Colonic mucosa (tissue), 4 donors: ENCODE data around the gene LYPD4. TPM values are rescaled to one million over a fixed set of nuclear protein-coding genes. Genes with fewer than 3 reads are reported as not detected.

Source experiments
- DNase-seq: peaks from one replicate; pipeline ENCODE4 v3.0.0-alpha.2; 2020
- H3K27ac ChIP-seq: fragments of 200-600 bp; one replicate; pipeline ENCODE4 v1.8.0; 2021
- H3K27me3 ChIP-seq: fragments of 200-600 bp; one replicate; pipeline ENCODE4 v1.8.0; 2021
- H3K36me3 ChIP-seq: fragments of 200-600 bp; one replicate; pipeline ENCODE4 v1.8.0; 2021
- H3K4me1 ChIP-seq: fragments of 200-600 bp; one replicate; pipeline ENCODE4 v1.8.0; 2021; ENCODE audit warnings: mild to moderate bottlenecking
- H3K4me3 ChIP-seq: fragments of 200-600 bp; one replicate; pipeline ENCODE4 v1.8.0; 2021
- H3K9ac ChIP-seq, 2 donors: one replicate each; pipeline ENCODE4 v1.7.0; 2013; ENCODE audit warnings: control low read depth in 2 of 2, low read depth in 2 of 2, low read length in 2 of 2
- H3K9me3 ChIP-seq: fragments of 200-600 bp; one replicate; pipeline ENCODE4 v1.8.0; 2021
- CTCF ChIP-seq: fragments of 200-600 bp; IDR thresholded peaks from one replicate; pipeline ENCODE4 v1.8.0; 2022; ENCODE audit warnings: antibody characterized with exemption, mild to moderate bottlenecking
- intact Hi-C: fragments of 100-400 bp; cut with DNase I; formaldehyde crosslinking; loops from one replicate; pipeline ENCODE4 v1.14.1; 2022
- total RNA-seq, 2 donors: library from RNA; stranded (reverse); fragmentation: NEBNext Ultra II Directional in 1 of 2; extraction: Animal tissue kit (Norgen Biotek cat#: 25700) in 1 of 2; gene quantifications; one replicate each; pipeline ENCODE4 v1.2.1, GENCODE V29; 2021
- donor health status: healthy.
- donor health status: DM: no; HTN: no; CAD: no.
- donor health status: DM: no; HTN: no; CAD: no.

The LYPD4 gene, protein sequence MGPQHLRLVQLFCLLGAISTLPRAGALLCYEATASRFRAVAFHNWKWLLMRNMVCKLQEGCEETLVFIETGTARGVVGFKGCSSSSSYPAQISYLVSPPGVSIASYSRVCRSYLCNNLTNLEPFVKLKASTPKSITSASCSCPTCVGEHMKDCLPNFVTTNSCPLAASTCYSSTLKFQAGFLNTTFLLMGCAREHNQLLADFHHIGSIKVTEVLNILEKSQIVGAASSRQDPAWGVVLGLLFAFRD
- not detected for total RNA-seq

DNA sequence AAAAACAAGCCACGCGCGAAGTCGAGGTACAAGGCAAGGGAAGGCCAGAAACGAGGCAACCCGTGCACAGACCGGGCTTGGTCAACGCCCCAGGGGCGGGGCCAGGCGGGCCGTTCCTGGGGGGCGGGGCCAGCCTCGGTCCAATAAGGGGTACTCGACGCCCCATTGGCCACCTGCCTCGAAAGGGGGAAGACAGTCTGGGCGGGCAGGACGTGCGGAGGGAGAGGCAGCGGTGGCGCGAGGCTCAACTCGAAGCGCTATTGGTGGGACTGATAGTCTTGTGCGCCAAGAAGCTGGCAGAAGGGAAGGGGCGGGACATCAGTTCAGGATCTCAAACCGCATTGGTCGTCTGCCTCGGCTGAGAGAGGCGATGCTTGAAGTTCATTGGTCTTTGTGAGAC, at the start of gene LYPD4:
Gene LYPD4 (minus strand): TSS at position 83 of the 400 bp plus-strand sequence. CDS start 5,398 bp downstream, outside the sequence.
- Histone ChIP-seq H3K9ac (no peak within 1 kb of the TSS), H3K27me3 (no peaks in the 10 kb centered on the region), H3K4me3 (no peak within 1 kb of the TSS), H3K36me3 (no peaks in the 10 kb centered on the region), H3K27ac (no peak within 1 kb of the TSS), H3K4me1 (no peaks in the 10 kb centered on the region), H3K9me3 (no peaks in the 10 kb centered on the region)
- TF ChIP-seq CTCF: no peak
- DNase-seq: no peak
- intact Hi-C loops: no loop called here

GRCh38 chr19:41893899-41894298, 49.4 kb upstream of the LYPD4 start:
- intact Hi-C loops: no loop called here
- no peak overlapping the region for H3K4me3 ChIP-seq

DNA sequence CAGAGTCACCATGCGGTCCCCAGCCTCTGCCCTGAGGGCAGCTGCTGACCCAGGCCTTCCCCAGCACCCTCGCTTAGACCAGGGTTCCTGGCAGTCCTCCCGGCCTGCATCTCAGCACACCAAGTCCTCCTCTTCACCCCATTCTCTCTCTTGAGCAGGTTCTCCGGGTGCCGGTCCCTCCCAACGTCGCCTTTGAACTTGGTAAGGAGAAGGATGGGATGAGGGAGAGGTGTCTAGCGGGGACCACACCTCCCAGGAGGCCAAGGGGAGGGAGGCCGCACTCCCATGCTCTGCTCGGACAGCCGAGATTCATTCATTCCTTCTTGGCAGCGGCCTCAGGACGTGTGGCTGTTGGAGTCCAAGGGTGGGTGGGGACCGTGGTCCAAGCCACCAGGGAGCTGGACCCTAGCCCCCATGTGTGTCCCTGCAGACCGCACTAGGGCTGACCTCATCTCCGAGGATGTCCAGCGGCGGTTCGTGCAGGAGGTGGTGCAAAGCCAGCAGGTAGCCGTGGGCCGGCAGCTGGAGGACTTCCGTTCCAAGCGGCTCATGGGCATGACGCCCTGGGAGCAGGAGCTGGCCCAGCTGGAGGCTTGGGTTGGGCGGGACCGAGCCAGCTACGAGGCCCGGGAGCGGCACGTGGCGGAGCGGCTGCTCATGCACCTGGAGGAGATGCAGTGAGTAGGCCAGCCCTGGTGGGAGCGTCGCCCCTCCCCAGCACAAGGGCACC, 47.9 kb upstream of the LYPD4 start:
- no peaks in the 10 kb centered on the region for H3K27me3 ChIP-seq
- H3K9ac ChIP-seq: no peak overlapping the region
- peaks cover 15% of the 10 kb centered on the region for H3K36me3 ChIP-seq
- no peak for DNase-seq
- H3K4me1 ChIP-seq: peaks cover 3% of the 10 kb centered on the region
- H3K9me3 ChIP-seq: no peaks in the 10 kb centered on the region
- H3K27ac ChIP-seq: no peak overlapping the region
- no peak for TF ChIP-seq CTCF
- intact Hi-C loops: no loop called here
- no peak overlapping the region for H3K4me3 ChIP-seq

More at GRCh38 chr19:41893899-41894298, 49.4 kb upstream of the LYPD4 start:
- H3K9me3 ChIP-seq: no peaks in the 10 kb centered on the region
- no peak overlapping the region for H3K9ac ChIP-seq
- no peak overlapping the region for H3K27ac ChIP-seq
- H3K36me3 ChIP-seq: peaks cover 24% of the 10 kb centered on the region
- TF ChIP-seq CTCF: no peak
- H3K27me3 ChIP-seq: no peaks in the 10 kb centered on the region
- H3K4me1 ChIP-seq: no peaks in the 10 kb centered on the region
- no peak for DNase-seq

DNA sequence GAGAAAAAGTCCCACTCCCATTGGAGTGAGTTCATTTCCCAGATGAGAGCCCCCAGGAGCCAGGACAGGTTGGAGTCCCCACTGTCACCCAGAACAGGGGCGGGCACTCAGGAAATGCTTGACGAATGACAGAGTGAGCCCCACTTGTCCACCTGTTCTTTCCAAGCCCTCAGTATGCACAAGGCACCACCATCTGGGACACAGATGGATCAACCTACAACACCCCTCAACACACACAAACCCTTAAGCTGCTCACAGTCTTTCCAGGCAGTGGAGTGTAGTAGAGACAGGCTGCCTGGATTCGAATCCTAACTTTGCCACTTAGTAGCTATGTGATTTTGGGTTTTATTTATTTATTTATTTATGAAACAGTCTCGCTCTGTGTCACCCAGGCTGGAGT, 46.5 kb upstream of the LYPD4 start:
- no peaks in the 10 kb centered on the region for H3K27me3 ChIP-seq
- no peak overlapping the region for H3K9ac ChIP-seq
- intact Hi-C loops: no loop called here
- no peak for DNase-seq
- peaks cover 16% of the 10 kb centered on the region for H3K4me1 ChIP-seq
- H3K4me3 ChIP-seq: no peak overlapping the region
- TF ChIP-seq CTCF: no peak
- H3K9me3 ChIP-seq: no peaks in the 10 kb centered on the region
- H3K36me3 ChIP-seq: peaks cover 10% of the 10 kb centered on the region
- no peak overlapping the region for H3K27ac ChIP-seq

- Histone ChIP-seq H3K4me3 (no peak overlapping the region), H3K9me3 (no peaks in the 10 kb centered on the region), H3K27ac (no peak overlapping the region), H3K36me3 (peaks cover 7% of the 10 kb centered on the region), H3K27me3 (no peaks in the 10 kb centered on the region), H3K4me1 (peaks cover 19% of the 10 kb centered on the region), H3K9ac (no peak overlapping the region)
- DNase-seq: no peak
- TF ChIP-seq CTCF: no peak
- intact Hi-C loops: no loop called here
Measured at GRCh38 chr19:41889896-41890295, 45.4 kb upstream of the LYPD4 start.
